ENCODE measurements around the gene POLR3E. TPM values are rescaled to one million over a fixed set of nuclear protein-coding genes. Genes with fewer than 3 reads are reported as not detected.
"Not testable (repeated sequence)": the region's sequence is repeated elsewhere in the genome, so short reads cannot be mapped to it uniquely, and the experiment has no call there.

Gene POLR3E
- total RNA-seq, 1 donor from 2014 or later, result 23.6 TPM

DNA sequence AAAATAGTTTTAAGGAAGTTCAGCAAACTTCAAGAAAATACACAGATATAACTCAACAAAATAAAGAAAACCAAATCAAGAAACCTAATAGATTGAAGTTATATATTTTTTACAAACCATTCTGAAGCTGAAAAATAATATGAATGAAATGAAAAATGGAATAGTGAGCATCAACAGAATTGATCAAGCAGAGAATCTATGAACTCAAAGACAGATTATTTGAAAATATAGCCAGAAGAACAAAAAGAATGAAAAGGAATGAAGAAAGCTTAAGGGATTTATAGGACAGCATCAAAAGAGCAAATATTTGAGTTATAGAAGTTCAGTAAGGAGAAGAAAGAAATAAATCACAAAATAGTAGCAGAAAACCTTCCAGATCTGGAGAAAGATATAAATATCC lies 39.4 kb downstream of the POLR3E start:
- no peak for DNase-seq

DNA sequence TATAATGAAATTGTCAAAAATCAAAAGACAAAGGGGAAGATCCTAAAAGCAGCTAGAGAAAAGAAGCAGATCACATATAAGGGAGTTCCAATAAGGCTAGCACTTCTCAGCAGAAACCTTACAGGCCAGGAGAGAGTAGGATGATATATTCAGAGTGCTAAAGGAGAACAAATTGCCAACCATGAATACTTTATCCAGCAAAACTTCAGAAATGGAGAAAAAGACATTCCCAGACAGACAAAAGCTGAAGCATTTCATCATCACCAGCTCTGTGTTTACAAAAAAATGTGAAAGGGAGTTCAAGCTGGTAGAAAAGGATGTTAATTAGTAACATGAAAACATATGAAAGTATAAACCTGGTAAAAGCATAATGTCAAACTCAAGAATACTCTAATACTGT lies 39.8 kb downstream of the POLR3E start:
- no peak for DNase-seq

DNA sequence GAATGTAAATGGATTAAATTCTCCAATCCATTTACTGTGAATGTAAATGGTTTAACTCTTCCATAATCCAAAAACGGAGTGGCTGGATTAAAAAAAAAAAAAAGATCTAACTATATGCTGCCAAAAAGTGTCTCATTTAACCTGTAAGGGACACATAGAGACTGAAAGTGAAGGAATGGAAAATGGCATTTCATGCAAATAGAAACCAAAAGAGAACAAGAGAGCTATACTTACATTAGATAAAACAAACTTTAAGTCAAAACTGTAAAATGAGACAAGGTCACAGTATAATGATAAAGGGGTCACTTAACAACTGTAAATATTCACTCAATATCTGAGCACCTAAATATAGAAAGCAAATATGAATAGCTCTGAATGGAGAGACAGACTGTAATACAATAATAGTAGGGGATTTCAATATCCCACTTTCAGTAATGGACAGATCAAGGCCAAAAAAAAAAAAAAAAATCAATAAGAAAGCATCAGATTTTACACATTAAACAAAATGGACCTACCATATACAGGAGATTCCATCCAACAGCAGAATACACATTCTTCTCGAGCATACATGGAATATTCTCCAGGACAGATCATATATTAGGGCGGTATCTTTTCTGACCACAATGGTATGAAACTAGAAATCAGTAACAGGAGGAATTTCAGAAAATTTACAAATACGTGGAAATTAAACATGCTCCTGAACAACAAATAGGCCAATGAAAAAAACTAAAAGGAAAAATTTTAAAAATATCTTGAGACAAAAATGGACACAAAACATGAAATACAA lies 40.8 kb downstream of the POLR3E start:
- DNase-seq, result no peak

DNA sequence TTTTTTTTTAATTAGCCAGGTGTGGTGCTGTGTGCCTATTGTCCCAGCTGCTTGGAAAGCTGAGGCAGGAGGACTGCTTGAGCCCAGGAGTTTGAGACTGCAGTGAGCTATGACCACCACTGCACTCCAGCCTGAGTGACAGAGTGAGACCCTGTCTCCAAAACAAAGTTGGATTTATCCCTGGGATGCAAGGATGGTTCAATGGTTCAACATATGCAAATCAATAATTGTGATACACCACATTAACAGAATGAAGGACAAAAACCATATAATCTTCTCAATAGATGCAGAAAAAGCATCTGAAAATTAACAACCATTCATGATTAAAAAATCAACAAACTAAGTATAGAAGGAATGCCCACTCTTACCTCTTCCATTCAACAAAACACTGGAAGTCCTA lies 43.7 kb downstream of the POLR3E start:
- DNase-seq, result no peak

GRCh38 chr16:22342082-22342481 lies 44.9 kb downstream of the POLR3E start:
- DNase-seq, result no peak

GRCh38 chr16:22346483-22346882 lies 49.3 kb downstream of the POLR3E start:
- no peak for DNase-seq

DNA sequence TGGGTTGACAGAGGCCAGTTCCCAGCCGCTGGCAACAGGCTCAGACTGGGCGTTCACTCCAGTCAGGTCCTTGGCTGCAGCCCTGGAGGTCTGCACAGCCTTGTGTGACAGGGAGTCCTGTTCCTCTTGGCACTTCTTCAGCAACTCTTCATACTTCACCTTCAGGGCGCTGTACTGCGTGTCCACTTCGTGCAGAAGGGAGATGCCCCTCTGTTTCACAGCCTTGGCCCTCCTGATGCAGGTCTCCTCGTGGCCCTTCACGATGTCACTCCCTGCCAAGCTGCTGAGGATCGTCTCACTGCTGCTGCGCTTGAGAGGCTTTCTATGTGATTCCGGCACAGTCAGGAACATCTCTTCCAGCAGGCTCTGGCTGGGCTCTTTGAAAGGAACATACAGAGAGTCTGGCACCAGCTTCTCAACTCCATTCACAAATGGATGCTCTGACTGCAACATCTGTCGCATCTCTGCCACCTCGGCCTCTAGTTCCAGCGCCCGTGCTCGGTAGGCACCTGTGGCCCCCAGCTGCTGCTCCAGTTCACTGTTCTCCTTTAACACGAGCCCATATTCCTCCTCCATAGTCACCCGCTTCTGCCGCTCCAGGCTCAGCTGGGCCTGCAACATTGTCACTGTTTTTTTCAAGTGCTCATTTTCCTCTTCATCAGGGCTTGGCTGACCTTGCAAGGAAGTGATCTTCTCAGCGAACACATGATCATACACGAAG lies 50.1 kb downstream of the POLR3E start:
- no peak for DNase-seq

DNA sequence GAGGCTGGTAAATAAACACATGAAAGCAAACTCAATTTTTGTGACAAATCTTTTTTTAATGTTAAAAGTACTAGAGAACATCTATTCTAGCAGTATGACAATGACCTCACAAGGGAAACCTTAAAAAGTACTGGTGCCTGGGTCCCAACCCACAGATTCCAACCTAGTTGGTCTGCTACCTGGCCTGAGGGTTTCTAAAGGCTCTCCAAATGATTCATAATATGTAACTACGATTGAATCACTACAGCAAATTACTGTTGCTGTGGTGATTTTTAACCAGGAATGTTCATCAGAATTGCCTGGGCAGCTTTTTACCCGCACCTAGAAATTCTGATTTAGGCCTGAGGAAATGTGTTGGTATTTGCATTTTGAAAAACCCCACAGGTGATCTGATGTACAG lies 51.1 kb downstream of the POLR3E start:
- DNase-seq, result no peak

DNA sequence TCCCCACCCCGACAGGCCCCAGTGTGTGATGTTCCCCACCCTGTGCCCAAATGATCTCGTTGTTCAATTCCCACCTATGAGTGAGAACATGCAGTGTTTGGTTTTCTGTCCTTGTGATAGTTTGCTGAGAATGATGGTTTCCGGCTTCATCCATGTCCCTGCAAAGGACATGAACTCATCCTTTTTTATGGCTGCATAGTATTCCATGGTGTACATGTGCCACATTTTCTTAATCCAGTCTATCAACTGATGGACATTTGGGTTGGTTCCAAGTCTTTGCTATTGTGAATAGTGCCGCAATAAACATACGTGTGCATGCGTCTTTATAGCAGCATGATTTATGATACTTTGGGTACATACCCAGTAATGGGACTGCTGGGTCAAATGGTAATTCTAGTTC lies 53.8 kb downstream of the POLR3E start:
- DNase-seq, result not testable (repeated sequence)

DNA sequence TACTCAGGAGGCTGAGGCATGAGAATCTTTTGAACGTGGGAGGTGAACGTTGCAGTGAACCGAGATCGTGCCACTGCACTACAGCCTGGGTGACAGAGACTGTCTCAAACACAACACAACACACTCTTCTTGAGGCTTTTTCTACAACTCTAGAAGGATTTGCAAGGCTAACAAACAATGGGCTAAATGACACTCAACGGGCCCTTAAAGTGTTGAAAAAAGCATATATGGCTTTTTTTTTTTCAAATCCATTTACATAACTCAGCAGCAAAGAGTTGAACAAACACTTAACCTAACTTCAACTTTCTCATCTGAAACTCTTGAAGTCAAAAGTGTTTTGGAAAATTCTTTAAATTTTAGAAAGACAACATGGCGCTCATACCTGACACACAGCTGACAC lies 54.9 kb downstream of the POLR3E start:
- DNase-seq, result no peak

GRCh38 chr16:22352723-22353122 lies 55.5 kb downstream of the POLR3E start:
- DNase-seq, result no peak

- DNase-seq, result no peak
Observed at GRCh38 chr16:22353191-22353919, 56.1 kb downstream of the POLR3E start.

DNA sequence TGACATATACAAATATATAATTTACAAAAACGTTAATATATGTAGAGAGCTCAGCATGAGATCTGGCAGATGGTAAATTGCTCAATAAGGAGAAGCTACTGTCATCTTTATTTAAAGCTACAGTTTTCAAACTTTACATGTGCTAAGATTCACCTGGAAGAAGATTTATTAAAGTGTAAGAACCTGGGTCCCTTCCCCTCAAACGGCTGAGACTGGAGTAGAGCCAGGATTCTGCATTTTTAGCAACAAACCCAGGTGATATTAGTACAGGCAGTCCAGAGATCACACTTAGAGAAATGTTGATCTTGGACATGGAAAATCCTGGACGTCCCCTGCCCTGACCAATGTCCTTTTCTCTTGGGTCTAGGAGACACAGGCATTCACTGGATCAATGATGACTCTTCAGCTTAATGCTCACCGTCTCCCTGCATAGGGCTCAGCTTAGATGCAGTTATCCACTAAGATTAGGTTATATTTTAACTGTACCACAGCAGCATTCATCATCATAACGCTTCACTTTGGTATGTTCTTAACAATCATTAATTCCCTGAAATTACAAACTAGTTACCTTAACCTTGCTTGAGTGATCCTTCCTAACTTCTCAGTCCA lies 56.8 kb downstream of the POLR3E start:
- DNase-seq, result no peak

DNA sequence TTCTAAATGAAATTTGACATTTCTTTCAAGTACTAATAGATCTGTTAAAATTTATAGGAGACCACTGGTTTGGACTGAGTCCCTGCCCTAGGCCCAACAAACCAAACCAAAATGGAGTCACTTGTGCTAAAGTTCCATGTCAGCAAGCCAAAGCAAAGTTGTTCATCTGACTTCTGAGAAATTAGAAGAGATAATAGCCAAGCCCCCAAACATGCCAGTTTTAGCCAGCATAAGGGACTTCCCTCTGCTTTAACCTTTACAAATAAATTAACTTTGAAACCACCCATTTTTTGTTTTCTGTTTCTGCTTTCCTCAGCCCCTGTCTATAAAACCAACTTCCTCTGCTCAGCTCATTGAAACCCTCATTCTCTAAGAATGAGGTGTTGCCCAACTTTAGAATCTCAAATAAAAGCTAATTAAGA lies 58.3 kb downstream of the POLR3E start:
- no peak for DNase-seq

GRCh38 chr16:22356930-22357634 lies 59.9 kb downstream of the POLR3E start:
- DNase-seq, result no peak

GRCh38 chr16:22357635-22357971 lies 60.4 kb downstream of the POLR3E start:
- no peak for DNase-seq

DNA sequence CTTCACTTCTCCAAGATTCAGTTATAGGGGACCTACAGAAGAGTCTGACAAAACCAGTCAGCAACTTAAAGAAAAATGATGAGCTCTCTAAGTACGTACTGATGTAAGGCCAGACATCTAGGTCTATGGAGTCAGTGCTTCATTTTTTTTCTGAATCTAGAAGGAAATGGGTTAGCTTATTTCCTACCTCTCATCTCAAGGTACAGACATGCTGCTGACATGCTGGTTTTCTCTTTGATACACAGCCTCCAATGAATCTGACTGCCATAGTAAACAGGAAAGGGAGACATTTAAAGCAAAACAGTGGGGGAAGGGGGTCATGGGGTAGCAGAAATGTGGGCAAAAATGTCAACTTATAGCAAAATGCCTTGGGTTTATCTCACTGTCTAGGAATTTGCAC lies 60.8 kb downstream of the POLR3E start:
- DNase-seq, result no peak

- no peak for DNase-seq
Observed at GRCh38 chr16:22359679-22360078, 62.5 kb downstream of the POLR3E start.

- no peak for DNase-seq
Observed at GRCh38 chr16:22360963-22361659, 63.9 kb downstream of the POLR3E start.

DNA sequence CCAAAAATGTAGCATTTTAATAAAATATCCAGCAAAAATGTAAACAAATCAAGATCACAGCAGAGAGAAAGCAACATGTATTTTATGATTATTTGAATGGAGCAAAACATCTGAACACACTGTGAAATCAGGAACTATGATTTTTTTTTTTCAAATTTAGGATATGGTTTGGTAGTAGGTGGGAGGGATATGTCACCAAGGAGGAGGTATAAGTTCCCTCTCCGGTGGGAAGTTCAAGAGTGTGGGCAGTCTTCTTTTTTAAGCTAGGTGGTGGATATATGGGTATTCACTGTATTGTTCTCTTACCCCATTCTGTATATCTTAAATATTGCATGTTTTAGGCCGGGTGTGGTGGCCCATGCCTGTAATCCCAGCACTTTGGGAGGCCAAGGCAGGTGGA lies 67.0 kb downstream of the POLR3E start:
- no peak for DNase-seq

DNA sequence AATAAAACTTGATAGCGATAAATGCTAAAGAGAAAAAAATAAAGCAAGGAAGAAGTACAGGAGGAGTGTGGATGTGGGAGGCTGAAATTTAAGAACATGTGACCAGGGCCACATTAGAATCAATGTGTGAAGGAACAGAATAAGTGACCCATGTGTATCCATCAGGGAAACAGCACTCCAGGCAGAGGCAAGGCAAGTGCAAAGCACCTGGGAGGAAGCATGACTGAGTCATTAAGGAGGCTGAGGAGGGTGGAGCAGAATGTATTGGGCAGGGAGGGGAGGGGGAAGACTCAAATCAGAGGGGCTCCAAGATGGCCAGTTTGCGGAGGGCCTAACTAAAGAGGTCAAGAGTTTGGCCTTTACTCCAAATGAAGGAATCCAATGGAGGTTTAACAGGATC lies 69.2 kb downstream of the POLR3E start:
- no peak for DNase-seq

GRCh38 chr16:22366889-22367288 lies 69.7 kb downstream of the POLR3E start:
- no peak for DNase-seq

All from skin of body (tissue), 2 donors.